HUDEP-2 (cell line): Measurements from ENCODE around the gene HOXA13.
A peak's percentile ranks its signal among the peaks of the same experiment; 100 is the strongest.

Source experiments
- DNase-seq, 76 experiments: peaks; one replicate each; lab custom pipeline; 2025; ENCODE audit not compliant: unreplicated experiment in 76 of 76; lab: John Stamatoyannopoulos, UW

Gene HOXA13

DNA sequence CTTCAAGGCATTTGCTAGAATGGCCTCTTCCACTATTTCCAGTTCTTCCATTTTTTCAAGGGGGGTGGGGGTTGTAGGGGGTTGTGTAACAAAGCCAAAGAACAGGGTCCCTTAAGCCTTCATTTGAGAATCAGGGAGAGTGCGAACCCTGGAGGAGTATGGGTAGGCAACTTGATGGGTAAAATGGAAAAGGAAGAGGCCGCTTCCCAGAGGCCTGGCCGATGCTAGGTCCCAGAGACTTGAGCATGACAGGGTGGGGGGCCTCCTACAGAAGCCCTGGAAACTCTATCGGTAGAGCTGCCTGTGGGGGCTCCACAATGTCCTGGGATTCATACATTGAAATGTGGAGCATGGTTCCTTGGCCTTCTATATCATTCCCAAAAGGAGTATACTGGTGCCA, 9.1 kb upstream of the HOXA13 start:
- no peak for DNase-seq

DNA sequence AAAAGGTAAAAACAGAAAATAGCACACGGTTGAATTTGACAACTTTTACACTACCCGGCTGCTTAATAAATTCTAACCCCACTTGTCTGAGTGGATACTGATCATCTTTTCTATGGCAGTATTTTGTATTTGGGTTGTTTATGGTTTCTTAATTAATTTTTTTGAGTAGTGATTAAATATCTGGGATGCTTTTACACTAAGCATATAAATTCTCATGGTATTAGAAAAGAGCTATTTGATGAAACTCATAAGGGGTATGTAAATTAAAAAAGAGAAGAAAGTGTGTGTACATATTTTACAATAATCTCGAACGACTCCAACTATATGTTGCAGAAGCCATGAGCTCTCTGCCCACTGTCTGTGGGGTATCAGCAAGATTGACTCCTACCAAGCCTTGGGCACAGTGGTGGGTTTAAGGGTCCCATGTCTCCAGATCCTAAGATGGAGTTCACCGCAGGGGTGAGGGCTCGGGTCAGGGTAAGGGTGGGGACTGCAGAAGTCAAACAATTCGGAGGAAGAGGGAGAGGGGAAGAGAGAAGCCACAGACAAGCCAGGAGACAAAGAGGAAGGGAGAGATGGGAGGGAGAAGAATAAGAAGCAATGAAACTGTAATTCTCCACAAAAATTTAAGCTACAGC, 7.6 kb upstream of the HOXA13 start:
- DNase-seq, result no peak

DNA sequence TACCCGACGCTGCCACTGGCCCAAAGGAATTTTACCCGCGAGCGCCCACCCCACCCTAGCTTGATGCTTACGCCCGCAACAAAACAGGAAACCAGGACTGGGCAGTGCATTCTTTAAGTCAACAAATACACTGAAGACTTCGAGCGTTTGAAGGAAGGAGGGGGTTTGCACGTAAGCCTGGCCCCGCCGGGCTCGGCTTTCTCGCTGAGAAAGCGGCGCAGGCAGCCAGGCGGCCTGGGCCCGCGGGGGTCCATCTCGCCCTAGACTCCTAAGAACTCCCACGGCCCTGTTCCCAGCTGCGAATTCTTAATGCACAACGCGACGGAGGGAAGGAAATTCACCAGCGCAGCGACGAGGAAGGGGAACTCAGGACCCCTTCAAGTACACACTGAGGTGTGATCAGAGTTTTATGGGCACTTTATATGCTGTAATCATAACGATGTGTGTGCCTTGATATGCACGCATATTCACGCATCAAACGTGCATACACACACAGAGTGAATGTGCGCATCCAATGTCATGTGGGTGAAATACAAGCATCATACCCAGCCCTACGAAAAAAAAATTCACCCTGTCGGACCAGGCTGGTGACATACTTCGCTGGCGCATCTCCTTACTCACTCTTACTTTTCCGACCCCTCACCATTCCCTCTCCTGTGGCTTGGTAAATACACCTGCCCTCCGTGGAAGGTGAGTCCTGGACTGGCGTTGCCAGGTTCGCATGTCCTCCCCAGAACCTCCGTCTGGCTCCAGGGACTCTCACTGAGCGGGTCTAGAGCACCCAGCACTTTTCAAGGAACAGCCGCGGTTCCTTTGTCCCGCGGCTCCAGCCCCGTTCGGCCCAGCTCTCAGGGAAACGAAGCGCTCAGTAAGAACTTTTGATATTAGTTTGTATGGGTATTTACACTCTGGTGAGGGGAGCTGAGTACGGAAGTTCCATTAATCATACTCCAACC, 5.7 kb upstream of the HOXA13 start:
- no peak for DNase-seq

DNA sequence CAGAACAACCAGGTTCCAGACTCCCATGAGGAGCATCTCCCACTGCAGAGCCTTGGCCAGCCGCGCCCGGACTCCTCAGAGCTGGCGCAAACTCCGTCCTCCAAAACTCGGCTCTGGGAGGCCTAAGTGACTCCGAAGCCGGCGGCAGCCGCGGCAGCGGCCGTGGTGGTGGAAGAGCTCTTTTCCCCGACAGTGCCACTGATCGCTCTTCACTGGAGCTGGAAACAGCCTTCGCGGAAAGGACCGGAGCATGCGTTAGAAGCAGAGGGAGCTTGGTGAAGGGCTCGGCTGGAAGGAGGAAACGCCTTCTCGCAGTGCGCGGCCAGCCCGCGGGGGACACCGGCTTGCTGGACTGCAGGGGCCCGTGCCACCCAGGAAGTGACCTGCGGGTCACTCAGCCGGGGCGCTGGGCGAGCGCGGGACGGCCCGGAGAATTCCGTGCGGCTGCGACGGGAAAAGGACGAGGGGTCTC, 5.0 kb upstream of the HOXA13 start:
- DNase-seq, result no peak

DNA sequence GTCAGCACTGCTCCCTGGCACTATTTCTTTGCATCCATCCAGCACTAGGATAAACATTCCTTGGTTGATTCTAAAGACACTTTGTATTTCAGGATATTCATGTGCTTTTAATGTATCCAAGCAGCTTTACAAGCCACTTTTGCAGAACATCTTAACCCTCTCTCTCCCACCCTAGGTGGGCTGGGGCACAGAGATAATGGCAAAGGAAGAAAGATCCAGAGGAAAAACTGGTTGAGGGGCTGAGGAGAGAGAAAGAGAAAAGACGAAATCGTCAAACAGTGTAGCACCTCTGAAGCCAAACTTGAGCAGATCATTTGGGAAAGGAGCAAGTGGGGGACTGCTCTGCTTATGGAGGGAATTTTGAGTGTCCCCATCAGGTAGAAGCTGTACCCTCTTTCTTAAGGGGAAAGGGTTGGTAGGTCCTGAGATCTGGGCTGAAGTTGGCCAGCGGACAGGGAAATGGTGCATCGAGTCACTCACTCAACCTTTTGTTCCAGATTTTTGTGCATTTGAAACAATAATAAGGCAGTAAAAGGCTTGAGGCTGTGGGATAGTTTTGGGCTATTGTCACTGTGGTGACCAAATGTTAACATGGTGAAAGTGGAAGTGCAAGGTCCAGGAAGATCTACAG, 4.2 kb upstream of the HOXA13 start:
- DNase-seq, result no peak

DNA sequence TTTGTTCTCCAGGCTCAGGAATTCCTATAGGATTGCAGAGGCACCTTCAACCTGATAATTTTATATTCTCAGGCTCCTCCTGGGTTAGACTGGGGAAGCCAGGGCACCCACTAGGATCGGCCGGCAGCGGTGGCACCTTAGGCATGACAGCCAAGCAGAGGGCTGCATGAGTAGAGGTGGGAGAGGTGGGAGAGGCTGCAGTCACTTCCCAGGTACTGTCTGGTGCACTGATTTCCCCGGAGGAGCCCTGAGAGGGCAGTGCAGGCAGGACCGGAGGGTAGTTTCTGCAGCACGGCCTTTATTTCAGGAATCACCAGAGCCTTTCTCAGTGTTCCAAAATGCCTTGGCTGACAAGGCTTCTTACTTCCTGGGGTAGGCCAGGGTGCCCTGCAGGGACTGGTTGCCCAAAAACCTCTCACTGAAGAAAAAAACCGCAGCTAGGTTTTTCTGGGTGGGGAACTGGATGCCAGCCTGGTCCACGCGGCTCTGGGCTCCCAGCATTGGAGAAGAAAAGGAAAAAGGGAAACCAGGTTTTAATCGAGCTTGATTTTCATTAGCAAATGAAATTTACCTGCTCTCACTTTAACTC, 3.6 kb upstream of the HOXA13 start:
- DNase-seq, result no peak

DNA sequence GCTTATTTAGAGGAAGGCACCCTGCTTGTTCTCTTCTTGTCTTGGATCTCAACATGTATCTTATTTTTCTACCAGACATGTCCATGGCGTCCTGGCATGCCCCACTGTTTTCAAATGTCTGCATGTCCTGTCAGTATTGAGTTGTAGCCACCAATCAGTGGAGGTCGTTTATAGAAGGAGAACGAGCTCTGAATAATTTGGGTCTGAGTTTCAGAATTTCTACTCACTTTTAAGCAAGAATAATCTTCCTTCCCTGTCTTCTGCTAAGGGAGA, 2.9 kb upstream of the HOXA13 start:
- DNase-seq, result no peak

DNA sequence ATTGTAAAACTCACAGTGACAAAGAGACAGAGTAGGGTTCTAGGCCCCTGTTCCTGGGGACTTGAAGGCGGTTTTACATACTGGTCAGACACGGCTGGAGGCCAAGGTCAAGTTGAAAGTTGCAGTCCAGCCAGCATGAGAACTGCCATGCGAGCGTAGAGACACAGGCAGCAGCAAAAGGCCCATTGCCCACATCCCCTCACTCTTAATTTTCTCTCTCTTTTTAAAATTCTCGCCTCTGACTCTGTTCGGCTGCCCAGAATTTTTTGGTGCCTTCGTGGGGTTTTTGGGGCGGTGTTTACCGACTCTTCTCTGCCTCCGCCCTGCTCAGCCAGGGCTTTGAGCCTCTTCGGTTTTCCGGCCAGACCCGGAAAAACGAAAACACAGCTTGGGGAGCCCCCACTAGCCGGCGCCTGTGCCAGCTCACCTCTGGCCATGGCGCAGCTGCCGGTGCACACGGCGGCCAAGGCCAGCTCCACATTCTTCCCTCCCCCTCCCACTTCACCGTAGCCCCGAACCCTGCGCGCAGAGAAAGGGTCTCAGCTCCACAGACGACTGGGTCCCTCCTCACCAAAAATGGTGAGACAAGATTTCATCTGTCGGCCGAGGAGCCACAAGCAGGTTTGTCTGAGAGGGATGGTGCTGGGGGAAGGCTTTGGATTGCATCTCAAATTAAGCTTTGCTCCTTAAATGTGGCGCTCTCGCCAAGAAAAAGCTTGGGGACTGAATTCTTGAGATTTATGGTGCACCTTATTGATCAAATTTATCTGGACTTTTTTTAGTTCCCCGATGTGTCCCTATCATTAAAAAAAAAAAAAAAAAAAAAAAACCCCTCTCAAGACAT, 2.3 kb upstream of the HOXA13 start:
- no peak for DNase-seq

DNA sequence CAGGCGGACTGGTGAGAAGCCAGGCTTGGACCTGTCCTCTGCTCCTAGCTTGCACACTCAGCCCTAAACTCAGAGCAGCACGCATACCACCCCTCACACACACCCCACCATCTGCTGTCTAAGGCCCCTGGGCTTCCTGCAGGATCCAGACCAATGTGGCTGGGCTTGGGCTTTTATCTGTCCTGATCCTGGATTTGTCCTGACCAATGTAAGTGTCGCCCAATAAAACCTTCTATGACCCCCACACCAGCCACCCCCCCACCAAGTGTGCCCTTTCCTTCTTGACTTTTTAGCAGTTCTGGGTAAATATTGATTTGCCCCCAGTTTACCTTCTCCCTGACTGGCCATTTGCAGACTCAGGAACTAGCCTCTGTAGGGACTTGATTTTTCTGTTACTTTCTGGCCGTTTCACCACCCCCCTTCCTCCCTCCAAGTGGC, 1.7 kb upstream of the HOXA13 start:
- DNase-seq, result no peak

DNA sequence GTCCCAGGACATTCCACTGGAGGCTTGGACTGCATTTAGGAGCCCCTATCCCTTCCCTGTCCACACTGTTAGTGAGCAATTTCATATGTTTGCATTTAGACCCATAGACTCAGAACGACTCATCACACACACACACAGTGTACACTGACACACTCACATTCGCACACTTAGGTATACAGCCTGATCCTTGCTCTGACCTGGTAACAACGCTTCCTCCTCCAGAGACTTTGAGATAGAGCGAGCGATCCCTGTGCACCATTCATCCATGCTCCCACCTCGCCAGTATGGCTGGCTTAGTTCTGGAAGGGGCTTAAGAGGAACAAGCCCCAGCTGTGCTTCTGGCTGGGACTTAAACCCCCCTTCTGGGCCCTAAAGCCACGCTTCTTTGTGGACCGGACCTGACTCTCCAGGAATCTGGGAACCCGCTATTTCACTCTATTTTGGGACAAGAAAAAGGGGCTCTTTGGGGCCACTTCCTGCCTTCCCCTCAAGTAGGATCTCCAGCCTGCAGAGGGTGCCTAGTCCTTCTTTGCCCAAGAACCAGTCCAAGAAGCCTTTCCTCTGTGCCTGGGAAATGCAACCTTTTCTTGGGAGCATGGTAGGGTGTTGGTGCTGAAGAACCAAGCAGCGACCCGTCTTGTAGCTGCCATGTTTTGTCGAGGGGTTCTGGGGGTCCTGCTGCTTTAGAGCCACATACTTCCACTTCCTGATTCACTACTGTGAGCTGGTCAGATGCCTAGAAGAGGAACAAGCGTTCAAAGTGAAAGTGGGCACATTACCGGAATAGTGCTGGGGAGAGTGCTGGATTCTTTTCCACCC, 1.1 kb upstream of the HOXA13 start:
- no peak for DNase-seq

DNA sequence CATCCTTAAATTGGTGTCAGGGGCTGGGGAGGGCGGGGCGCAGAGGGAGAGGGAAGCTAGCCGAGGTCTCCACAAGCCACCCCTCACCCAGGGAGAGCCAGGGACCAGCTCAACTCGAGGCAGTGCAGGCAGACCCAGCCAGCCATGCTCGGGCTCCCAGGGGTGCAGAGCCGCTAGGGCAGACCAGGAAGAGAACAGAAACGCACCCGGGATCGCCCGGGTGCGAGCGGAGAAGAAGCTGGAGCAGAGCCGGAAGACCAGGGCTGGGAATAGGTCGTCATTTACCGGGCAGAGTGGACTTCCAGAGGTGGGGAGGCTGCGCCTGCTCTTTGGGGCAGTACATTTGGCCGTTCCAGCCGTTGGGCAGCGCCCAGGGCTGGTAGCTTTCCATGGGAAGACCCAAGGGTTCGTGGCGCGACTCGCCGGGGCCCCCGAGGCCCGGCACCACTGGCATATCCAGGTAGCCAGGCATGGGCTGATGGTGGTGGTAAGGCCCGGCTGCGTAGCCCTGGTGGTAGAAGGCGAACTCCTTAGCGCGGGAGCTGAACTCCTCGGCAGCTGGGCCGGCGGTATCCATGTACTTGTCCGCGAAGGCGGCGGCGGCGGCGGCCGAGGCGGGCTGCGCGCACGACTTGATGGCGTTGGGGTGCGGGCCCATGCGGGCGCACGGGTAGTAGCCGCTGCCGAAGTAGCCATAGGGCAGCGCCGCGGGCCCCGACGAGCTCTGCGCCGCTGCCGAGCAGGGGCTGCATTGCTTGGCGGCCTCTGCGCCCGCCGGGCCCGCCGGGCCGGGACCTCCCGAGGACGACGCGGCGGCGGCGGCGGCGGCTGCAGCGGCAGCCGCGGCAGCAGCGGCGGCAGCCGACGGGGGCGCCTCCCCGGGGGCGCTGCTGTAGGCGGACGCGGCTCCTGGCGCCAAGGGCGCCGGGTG, 755 bp downstream of the HOXA13 start:
- DNase-seq, result no peak

DNA sequence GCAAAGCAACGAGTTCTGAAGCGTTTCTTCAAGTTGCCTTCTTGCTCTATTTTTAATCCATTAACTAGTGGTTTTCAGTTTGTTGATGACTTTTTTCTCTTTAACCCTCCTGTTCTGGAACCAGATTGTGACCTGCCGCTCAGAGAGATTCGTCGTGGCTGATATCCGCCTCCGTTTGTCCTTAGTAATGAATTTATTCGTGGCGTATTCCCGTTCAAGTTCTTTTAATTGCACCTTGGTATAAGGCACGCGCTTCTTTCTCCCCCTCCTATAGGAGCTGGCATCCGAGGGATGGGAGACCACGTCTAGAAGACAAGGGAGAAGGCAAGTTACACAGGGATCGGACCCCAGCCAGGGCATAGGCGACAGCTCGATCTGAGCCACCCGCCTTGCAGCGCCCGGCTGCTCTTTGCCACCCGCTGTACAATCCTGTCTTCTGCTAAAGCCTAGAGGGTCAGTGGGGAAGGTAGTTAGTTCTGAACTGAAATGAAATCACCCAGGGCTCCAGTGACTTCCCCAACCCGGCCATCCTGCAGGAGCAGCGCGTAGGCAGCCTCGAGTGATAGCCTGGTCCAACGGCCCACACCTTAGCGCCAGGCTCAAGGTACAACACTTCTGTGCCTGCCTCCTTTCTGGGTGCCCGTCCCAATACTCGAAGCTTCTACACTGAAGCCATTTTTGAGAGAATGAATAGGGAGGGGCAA, 1.6 kb downstream of the HOXA13 start:
- DNase-seq, result no peak

DNA sequence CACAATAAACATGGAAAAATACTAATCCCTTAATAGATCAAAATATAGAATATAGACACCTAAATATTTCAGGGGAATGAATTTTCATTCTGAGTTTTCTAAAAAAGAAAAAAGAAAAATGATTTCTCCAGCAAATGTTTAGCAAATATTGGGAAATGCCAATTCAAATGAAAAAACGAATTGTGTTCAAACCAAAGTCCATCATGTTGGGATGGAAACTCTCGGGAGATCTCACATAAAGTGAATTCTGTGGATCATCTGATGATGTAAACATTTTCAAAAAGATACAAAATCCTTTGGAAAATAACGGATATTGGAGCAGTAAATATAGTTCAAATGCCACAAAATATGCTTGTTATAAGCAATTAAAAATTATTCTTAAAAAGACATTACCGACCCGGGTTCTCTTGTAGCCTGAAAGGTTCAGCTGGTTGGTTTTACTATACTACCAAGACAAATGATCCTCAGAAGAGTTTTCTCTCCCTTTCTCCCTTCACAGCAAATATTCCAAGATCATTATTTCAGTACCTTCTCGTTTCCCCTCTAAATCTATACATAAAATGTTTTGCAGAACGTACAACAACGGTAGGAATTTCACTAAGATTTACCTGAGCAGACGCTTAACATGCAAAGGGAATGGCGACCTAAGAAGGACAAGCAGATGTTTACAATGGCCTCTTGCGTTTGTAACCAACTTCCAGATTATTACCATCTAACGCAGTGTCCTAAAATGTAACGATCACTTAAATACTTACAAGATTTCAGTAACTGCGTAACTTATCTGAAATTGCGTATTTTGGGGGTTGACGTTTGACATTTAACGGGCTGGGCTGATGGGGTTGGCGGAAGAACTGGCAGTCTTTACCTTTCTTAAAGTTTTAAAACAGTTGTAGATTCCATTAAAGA, 2.5 kb downstream of the HOXA13 start:
- no peak for DNase-seq

DNA sequence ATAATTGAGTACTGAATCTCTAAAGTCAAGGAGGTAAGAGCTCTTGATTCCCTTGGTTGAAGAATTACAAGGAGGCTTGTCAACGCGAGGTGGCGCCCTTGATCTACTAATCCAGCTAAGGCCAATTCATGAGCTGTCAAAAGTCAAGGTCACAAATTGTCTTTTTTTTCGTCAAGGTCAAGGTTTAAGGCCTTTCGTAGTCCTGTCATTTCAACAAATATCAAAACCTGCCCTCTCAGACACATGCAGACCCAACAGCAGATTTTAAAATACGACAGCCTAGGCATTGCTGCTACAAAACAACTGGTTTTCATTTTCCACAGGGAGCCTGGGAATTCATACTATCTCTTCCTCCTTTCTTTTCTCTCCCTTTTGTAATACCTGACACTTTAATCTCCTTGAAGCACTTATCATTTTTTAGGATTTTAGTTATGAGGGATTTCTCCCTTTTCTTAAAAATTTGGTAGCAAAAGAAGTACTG, 3.6 kb downstream of the HOXA13 start:
- DNase-seq, result peak in 66 of 76 experiments; percentile 2 to 81 (median 52)

DNA sequence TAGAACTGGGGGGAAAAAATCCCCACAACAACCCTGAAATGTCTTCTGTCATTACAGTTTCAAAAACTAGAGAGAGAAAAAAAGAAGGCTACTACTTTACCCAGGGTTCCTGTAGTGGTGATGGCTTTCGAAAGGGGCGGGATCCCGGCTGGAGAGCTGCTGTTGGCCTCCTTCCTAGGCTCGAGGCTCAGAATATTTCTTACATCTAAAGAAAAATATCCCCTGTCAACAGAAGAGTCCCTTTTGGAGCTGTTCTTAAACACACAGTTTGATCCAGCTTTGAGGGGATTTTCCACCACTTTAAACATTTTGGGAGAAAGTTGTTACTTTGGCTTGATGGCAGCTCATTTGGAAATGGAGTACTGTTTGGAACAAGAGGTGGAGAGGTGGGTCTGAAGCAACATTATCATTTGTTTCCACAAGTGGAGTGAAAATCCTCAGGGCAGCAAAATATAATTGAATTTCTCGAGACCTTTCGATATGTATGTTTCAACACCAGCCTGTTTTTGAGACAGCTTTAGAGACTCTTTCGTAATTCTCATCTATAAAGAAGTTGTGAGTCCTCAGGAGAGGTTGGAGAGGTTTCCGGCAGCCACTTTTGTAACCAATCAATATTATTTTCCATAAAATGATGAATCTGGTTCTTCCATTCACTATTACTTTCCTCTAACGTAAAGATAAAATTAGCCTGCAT, 5.1 kb downstream of the HOXA13 start:
- no peak for DNase-seq

DNA sequence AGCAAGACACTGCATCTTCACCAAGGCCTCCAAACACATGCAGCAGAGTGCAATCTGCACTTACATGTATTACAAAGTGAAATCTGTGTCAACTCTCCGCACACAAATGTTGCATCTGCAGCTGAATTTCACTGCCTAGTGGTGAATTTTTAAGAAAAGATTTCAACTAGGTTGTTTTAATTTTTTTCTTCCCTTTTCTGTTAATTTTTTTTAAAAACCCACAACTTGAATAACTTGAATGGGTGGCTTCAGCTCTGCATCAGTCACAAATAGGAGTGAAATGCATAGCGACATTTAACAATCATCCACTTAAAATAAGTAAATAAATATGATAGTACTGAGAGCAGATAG, 5.9 kb downstream of the HOXA13 start:
- DNase-seq, result no peak
